ENCODE results near the gene TMEM231. TPM values are rescaled to one million over a fixed set of nuclear protein-coding genes. Genes with fewer than 3 reads are reported as not detected.

The TMEM231 gene
- total RNA-seq, 5 donors from 2014 or later (not counting 1 experiment from before 2014, with no cell fraction given), result 1.5 to 3.0 (median 2.1) TPM

DNA sequence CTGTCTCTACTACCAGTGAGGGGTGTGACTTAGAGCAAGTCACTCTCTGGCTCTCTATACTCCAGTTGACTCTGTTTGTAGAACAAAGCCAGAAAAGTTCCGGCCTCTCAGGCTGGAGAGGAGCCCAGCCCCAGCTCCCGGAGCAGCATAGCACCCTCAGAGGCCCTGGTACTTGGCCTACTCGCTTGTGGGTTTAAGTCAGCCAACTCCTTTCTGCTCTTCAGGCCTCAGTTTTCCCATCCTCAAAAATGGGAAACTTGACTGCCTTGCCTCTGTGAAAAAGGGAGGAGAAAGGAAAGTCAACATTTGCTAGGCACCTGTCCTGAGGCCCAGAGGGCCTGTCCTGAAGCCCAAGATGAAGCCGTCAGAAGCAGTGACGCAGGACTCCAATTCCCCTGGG, 61.9 kb downstream of the TMEM231 start:
- ChIA-PET POLR2A (interaction anchor here in 1 of 2 donors (0.5 kb wide), 1 partner anchor 889 kb away, joined by 3 read pairs; no protein-coding TSS in a partner anchor), CTCF (interaction anchor here in 1 of 2 donors (0.6 to 1.0 kb wide), 2 partner anchors 23 to 150 kb away, joined by 3 read pairs; no protein-coding TSS in a partner anchor)
- WGBS (ENCODE audit: insufficient coverage), result 92% methylated on average over 4 of the region's 5 CpGs

DNA sequence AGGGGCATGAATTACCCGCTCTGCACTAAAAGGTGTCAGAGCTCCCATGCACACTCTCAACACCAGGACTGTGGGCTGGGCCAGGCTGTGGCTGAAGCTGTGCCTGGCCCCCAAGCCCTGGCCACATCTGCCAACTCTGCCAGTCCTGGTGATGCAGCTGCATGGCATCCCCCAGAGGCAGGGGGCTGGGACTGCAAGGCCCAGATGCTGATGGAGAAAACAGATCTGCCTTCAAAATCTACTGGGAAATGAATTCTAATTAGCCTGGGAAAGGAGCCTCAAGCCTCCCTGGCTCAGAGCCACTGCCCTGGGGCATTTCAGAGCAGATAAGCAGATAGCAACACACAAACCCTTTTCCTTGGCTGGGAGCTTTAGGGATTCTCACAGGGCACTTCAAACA, 64.2 kb downstream of the TMEM231 start:
- Histone ChIP-seq H3K9me3 (no peaks in the 10 kb centered on the region), H3K4me3 (ENCODE audit: control insufficient read depth in 1 of 2, extremely low read depth in 1 of 2, low read length in 1 of 2) (no peak overlapping the region), H3K4me1 (ENCODE audit: control insufficient read depth in 1 of 2, extremely low read depth in 1 of 2, insufficient read depth in 2 of 2, low read length in 2 of 2) (peaks cover 0 to 10% of the 10 kb centered on the region in 2 experiments), H3K27me3 (replicated peaks in 1 of 2; ENCODE audit: control insufficient read depth in 2 of 2, extremely low read depth in 1 of 2, insufficient read depth in 2 of 2, low read length in 1 of 2) (peaks cover 2 to 34% of the 10 kb centered on the region in 2 experiments), H3K27ac (ENCODE audit: low read length) (no peak overlapping the region), H3K36me3 (ENCODE audit: control insufficient read depth in 2 of 2, extremely low read depth in 1 of 2, insufficient read depth in 1 of 2, low read length in 1 of 2) (no peaks in the 10 kb centered on the region)
- CTCF ChIA-PET, result no interaction called here
- WGBS (ENCODE audit: insufficient coverage), result 87% methylated on average over 1 of the region's 1 CpG
- POLR2A ChIA-PET, result no interaction called here
- H3K27ac Mint-ChIP-seq, result no peak overlapping the region
- H3K36me3 Mint-ChIP-seq, result no peaks in the 10 kb centered on the region
- no peak for DNase-seq
- ATAC-seq (replicated peaks in 1 of 4), result no peak
- peaks cover 17 to 37% of the 10 kb centered on the region in 2 donors for H3K27me3 Mint-ChIP-seq
- no peaks in the 10 kb centered on the region for H3K9me3 Mint-ChIP-seq
- peaks cover 6 to 10% (median 7%) of the 10 kb centered on the region in 3 donors for H3K4me1 Mint-ChIP-seq
- no peak overlapping the region for H3K4me3 Mint-ChIP-seq

More for the DNA sequence above, 61.9 kb downstream of the TMEM231 start:
- Mint-ChIP-seq H3K4me3 (peak overlapping the region; percentile 55 to 77 (median 57)), H3K36me3 (no peaks in the 10 kb centered on the region), H3K27me3 (peaks cover 22 to 37% of the 10 kb centered on the region in 2 donors), H3K4me1 (peaks cover 6 to 10% (median 7%) of the 10 kb centered on the region in 3 donors), H3K9me3 (no peaks in the 10 kb centered on the region), H3K27ac (no peak overlapping the region)
- H3K36me3 ChIP-seq (ENCODE audit: control insufficient read depth in 2 of 2, extremely low read depth in 1 of 2, insufficient read depth in 1 of 2, low read length in 1 of 2), result no peaks in the 10 kb centered on the region
- no peak overlapping the region for H3K27ac ChIP-seq (ENCODE audit: low read length)
- peaks cover 0 to 10% of the 10 kb centered on the region in 2 experiments for H3K4me1 ChIP-seq (ENCODE audit: control insufficient read depth in 1 of 2, extremely low read depth in 1 of 2, insufficient read depth in 2 of 2, low read length in 2 of 2)
- no peaks in the 10 kb centered on the region for H3K9me3 ChIP-seq
- no peak for ATAC-seq (replicated peaks in 1 of 4)
- DNase-seq, result no peak
- H3K4me3 ChIP-seq (ENCODE audit: control insufficient read depth in 1 of 2, extremely low read depth in 1 of 2, low read length in 1 of 2), result no peak overlapping the region
- peaks cover 2 to 34% of the 10 kb centered on the region in 2 experiments for H3K27me3 ChIP-seq (replicated peaks in 1 of 2; ENCODE audit: control insufficient read depth in 2 of 2, extremely low read depth in 1 of 2, insufficient read depth in 2 of 2, low read length in 1 of 2)

DNA sequence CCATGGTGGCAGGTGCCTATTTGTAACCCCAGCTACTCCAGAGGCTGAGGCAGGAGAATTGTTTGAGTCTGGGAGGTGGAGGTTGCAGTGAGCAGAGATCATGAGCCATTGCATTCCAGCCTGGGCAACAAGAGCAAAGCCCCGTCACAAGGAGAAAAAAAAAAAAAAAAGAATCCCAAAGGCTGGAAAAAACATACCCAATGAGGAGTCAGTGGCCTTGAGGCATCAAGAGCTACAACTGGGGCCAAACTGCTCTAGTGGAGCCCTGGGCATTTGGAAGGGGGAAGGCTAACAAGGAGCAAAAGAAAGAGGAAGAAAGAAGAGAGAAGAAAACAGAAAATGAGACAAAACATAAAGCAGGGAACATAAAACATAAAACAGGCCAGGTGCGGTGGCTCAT, 67.7 kb downstream of the TMEM231 start:
- WGBS (ENCODE audit: insufficient coverage), result 80% methylated on average over 1 of the region's 2 CpGs
- Histone ChIP-seq H3K36me3 (ENCODE audit: control insufficient read depth in 2 of 2, extremely low read depth in 1 of 2, insufficient read depth in 1 of 2, low read length in 1 of 2) (no peaks in the 10 kb centered on the region), H3K27ac (ENCODE audit: low read length) (no peak overlapping the region), H3K4me1 (ENCODE audit: control insufficient read depth in 1 of 2, extremely low read depth in 1 of 2, insufficient read depth in 2 of 2, low read length in 2 of 2) (no peaks in the 10 kb centered on the region), H3K4me3 (ENCODE audit: control insufficient read depth in 1 of 2, extremely low read depth in 1 of 2, low read length in 1 of 2) (no peak overlapping the region), H3K27me3 (replicated peaks in 1 of 2; ENCODE audit: control insufficient read depth in 2 of 2, extremely low read depth in 1 of 2, insufficient read depth in 2 of 2, low read length in 1 of 2) (peaks cover 0 to 22% of the 10 kb centered on the region in 2 experiments), H3K9me3 (no peaks in the 10 kb centered on the region)
- no peak for DNase-seq
- ChIA-PET POLR2A (no interaction called here), CTCF (interaction anchor here in 1 of 2 donors (0.7 kb wide), 1 partner anchor 10 kb away, joined by 3 read pairs; no protein-coding TSS in a partner anchor)
- no peaks in the 10 kb centered on the region for H3K4me1 Mint-ChIP-seq
- H3K9me3 Mint-ChIP-seq, result no peaks in the 10 kb centered on the region
- no peak for ATAC-seq (replicated peaks in 1 of 4)
- no peak overlapping the region for H3K27ac Mint-ChIP-seq
- peaks cover 12 to 26% of the 10 kb centered on the region in 2 donors for H3K27me3 Mint-ChIP-seq
- no peak overlapping the region for H3K4me3 Mint-ChIP-seq
- no peaks in the 10 kb centered on the region for H3K36me3 Mint-ChIP-seq

Other genes starting within 250 kb of the TMEM231 start
- 10 to 100 TPM; 30.8 to 36.5 (median 34.2) TPM for gene CFDP1, start 122.7 kb downstream of the TMEM231 start, total RNA-seq
- 10 to 100 TPM; 37.7 to 45.8 (median 41.9) TPM for gene TMEM170A, start 91.6 kb downstream of the TMEM231 start, total RNA-seq
- gene CHST6, start 60.8 kb downstream of the TMEM231 start, total RNA-seq, result under 1 TPM in 2 of 5 donors, not detected in 3; 0.15 to 0.16 TPM
- under 1 TPM in 1 of 5 donors, not detected in 4; 0.09 TPM for gene CHST5, start 20.1 kb downstream of the TMEM231 start, total RNA-seq
- gene GABARAPL2, start 10.1 kb upstream of the TMEM231 start, total RNA-seq, result 10 to 100 TPM; 70.9 to 78.6 (median 76.4) TPM
- gene ADAT1, start 67.0 kb upstream of the TMEM231 start, total RNA-seq, result 10 to 100 TPM; 62.9 to 79.2 (median 72.0) TPM
- 100 to 1,000 TPM; 121 to 151 (median 128) TPM for gene KARS1, start 91.4 kb upstream of the TMEM231 start, total RNA-seq
- gene TERF2IP, start 91.5 kb upstream of the TMEM231 start, total RNA-seq, result 100 to 1,000 TPM in 1 of 5 donors, 10 to 100 TPM in 4; 86.0 to 104 (median 94.0) TPM
- not detected for gene CPHXL2, start 120.8 kb upstream of the TMEM231 start, total RNA-seq
- not detected for gene DUXB, start 145.2 kb upstream of the TMEM231 start, total RNA-seq
- not detected for gene CPHXL, start 170.2 kb upstream of the TMEM231 start, total RNA-seq